NCI-H1436 (cell line): ENCODE data around the gene MIS12.

Experiments used
- DNase-seq: peaks from one replicate; lab custom pipeline; 2025; lab: John Stamatoyannopoulos, UW

The MIS12 gene

GRCh38 chr17:5535436-5535835 is 49.1 kb downstream of the MIS12 start:
- DNase-seq, result no peak

- no peak for DNase-seq
Measured at GRCh38 chr17:5536866-5537650, 50.7 kb downstream of the MIS12 start.

- no peak for DNase-seq
Measured at GRCh38 chr17:5539286-5539685, 52.9 kb downstream of the MIS12 start.

- DNase-seq, result no peak
Measured at GRCh38 chr17:5540321-5540720, 54.0 kb downstream of the MIS12 start.
